Measurements from ENCODE around the gene FSIP2. TPM values are rescaled to one million over a fixed set of nuclear protein-coding genes. Genes with fewer than 3 reads are reported as not detected.
A peak's percentile ranks its signal among the peaks of the same experiment; 100 is the strongest.
"Not testable (repeated sequence)": the region's sequence is repeated elsewhere in the genome, so short reads cannot be mapped to it uniquely, and the experiment has no call there.

The FSIP2 gene
- total and polyA plus RNA-seq, 5 donors, result 0.12 to 0.59 (median 0.29) TPM

GRCh38 chr2:185860321-185860720 lies 121.7 kb downstream of the FSIP2 start:
- H3K9me3 ChIP-seq (ENCODE audit: control insufficient read depth, low read length), result no peaks in the 10 kb centered on the region
- intact Hi-C loops (cut with DNase I), result no loop called here
- H3K4me3 ChIP-seq (ENCODE audit: low read length), result no peak overlapping the region
- no peaks in the 10 kb centered on the region for H3K27me3 ChIP-seq (ENCODE audit: control insufficient read depth, insufficient read depth)
- H3K4me1 ChIP-seq (ENCODE audit: control insufficient read depth, insufficient read depth, low read length), result no peaks in the 10 kb centered on the region
- ATAC-seq, result no peak
- 68% methylated on average over 1 of the region's 1 CpG for WGBS
- no peak for DNase-seq
- no peak overlapping the region for H3K27ac ChIP-seq (ENCODE audit: low read length)

DNA sequence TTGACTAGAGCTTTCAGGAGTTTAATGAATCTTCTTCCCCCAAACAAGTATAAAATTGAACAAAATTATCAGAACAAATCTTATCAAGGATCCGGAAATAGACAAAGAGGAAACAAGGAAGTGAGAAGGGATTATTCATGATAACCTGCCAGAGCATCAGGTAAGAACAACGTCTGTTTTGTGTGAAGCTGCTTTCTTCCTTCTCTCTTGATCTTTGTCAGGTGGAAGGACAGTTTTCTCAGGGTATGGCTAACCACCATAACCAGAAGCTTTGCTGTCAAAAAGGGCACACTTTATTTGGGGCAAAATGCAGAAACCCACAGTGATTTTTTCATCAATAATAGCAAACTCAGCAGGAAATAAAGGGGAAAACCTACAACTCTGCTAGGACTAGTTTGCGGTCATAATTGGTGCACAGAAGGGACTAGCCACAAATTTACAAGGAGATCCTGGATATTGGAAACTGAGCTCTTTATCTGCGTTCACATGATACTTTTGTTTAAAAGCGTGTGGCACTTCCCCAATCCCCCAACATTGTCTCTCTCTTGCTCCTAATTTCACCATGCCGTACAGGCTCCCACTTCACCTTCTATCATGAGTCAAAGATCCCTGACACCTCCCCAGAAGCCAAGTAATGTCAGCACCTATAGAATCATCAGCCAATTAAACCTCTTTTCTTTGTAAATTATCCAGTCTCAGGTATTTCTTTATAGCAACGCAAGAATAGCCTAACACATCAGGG lies 124.2 kb downstream of the FSIP2 start:
- no peak overlapping the region for H3K27ac ChIP-seq (ENCODE audit: low read length)
- H3K9me3 ChIP-seq (ENCODE audit: control insufficient read depth, low read length), result no peaks in the 10 kb centered on the region
- no peak overlapping the region for H3K4me3 ChIP-seq (ENCODE audit: low read length)
- DNase-seq, result no peak
- ATAC-seq, result no peak
- H3K4me1 ChIP-seq (ENCODE audit: control insufficient read depth, insufficient read depth, low read length), result no peaks in the 10 kb centered on the region
- no peaks in the 10 kb centered on the region for H3K27me3 ChIP-seq (ENCODE audit: control insufficient read depth, insufficient read depth)
- intact Hi-C loops (cut with DNase I), result no loop called here
- 81% methylated on average over 7 of the region's 7 CpGs for WGBS

GRCh38 chr2:185864468-185865260 lies 126.1 kb downstream of the FSIP2 start:
- WGBS, result 91% methylated on average over 25 of the region's 31 CpGs

DNA sequence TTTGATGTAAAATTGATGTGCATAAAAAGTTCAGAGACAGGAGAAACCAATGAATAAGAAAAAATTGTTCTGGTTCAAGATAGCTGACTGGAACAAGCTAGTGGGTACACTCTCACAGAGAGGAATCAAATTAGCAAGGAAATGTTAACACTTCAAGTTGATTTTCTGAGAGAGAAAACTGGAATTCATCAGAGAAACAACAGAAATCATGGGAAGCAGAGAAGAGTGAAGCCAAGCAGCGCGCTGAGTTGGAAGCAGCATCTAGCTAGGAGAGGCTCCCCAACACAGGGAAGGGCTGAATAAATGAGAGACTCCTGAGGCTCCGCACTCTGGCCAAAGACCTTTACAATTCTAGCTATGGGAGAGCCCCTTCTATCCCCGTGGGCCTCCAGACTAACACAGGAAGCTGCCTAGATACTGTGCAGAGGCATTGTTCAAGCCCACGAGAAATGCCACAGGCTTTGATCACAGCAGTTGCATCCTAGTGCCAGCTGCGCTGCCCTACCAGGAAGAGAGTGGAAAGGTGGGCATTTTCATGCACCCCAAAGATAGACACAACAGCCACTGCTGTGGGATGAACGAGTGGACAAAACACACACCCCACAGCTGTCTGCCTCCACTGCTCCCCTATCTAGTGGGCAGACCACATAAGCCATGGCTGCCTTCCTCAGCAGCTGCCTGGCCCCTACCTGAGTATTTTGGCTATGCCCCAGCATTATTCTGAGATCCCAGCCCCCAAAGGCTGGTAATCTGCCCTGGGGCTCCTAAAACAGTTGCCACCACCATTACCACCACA lies 136.7 kb downstream of the FSIP2 start:
- no peak for DNase-seq
- Histone ChIP-seq H3K27ac (ENCODE audit: low read length) (no peak overlapping the region), H3K27me3 (ENCODE audit: control insufficient read depth, insufficient read depth) (no peaks in the 10 kb centered on the region), H3K9me3 (ENCODE audit: control insufficient read depth, low read length) (no peaks in the 10 kb centered on the region), H3K4me3 (ENCODE audit: low read length) (no peak overlapping the region), H3K4me1 (ENCODE audit: control insufficient read depth, insufficient read depth, low read length) (no peaks in the 10 kb centered on the region)
- no peak for ATAC-seq
- intact Hi-C loops (cut with DNase I), result no loop called here
- 75% methylated on average over 7 of the region's 7 CpGs for WGBS

More at GRCh38 chr2:185864468-185865260, 126.1 kb downstream of the FSIP2 start:
- intact Hi-C loops (cut with DNase I); H3K27me3 ChIP-seq (ENCODE audit: control insufficient read depth, insufficient read depth); H3K4me1 ChIP-seq (ENCODE audit: control insufficient read depth, insufficient read depth, low read length); ATAC-seq; H3K9me3 ChIP-seq (ENCODE audit: control insufficient read depth, low read length); H3K4me3 ChIP-seq (ENCODE audit: low read length); H3K27ac ChIP-seq (ENCODE audit: low read length): not testable (repeated sequence)
- DNase-seq, result peak in 1 of 3 donors; percentile 10

- no peaks in the 10 kb centered on the region for H3K27me3 ChIP-seq (ENCODE audit: control insufficient read depth, insufficient read depth)
- ATAC-seq (no peak), DNase-seq (no peak)
- no peaks in the 10 kb centered on the region for H3K4me1 ChIP-seq (ENCODE audit: control insufficient read depth, insufficient read depth, low read length)
- no peaks in the 10 kb centered on the region for H3K9me3 ChIP-seq (ENCODE audit: control insufficient read depth, low read length)
- WGBS, result 96% methylated on average over 3 of the region's 3 CpGs
- intact Hi-C loops (cut with DNase I), result no loop called here
- H3K4me3 ChIP-seq (ENCODE audit: low read length), result no peak overlapping the region
- H3K27ac ChIP-seq (ENCODE audit: low read length), result no peak overlapping the region
Measured at GRCh38 chr2:185876234-185876633, 137.6 kb downstream of the FSIP2 start.

GRCh38 chr2:185880396-185880795 lies 141.8 kb downstream of the FSIP2 start:
- H3K9me3 ChIP-seq (ENCODE audit: control insufficient read depth, low read length), result no peaks in the 10 kb centered on the region
- DNase-seq (no peak), ATAC-seq (no peak)
- no peaks in the 10 kb centered on the region for H3K27me3 ChIP-seq (ENCODE audit: control insufficient read depth, insufficient read depth)
- intact Hi-C loops (cut with DNase I), result no loop called here
- H3K27ac ChIP-seq (ENCODE audit: low read length), result no peak overlapping the region
- H3K4me1 ChIP-seq (ENCODE audit: control insufficient read depth, insufficient read depth, low read length), result no peaks in the 10 kb centered on the region
- WGBS, result 85% methylated on average over 2 of the region's 2 CpGs
- no peak overlapping the region for H3K4me3 ChIP-seq (ENCODE audit: low read length)

Measured in right cardiac atrium (tissue), 5 donors.